ENCODE data around the gene GLIS1. TPM values are rescaled to one million over a fixed set of nuclear protein-coding genes. Genes with fewer than 3 reads are reported as not detected.

The GLIS1 gene
- total RNA-seq, 1 donor from 2014 or later = 1.2 TPM

GRCh38 chr1:53502641-53503432, 236.1 kb downstream of the GLIS1 start:
- no peak overlapping the region for H3K4me3 ChIP-seq
- no peaks in the 10 kb centered on the region for H3K36me3 ChIP-seq
- no peaks in the 10 kb centered on the region for H3K27me3 ChIP-seq
- DNase-seq (ENCODE audit: extremely low spot score in 2 of 2) = no peak
- TF ChIP-seq POLR2A (IDR thresholded peaks at IDR 0.05) (no peak), CTCF (IDR thresholded peaks at IDR 0.05) (no peak), POLR2AphosphoS5 (IDR thresholded peaks at IDR 0.05; ENCODE audit: insufficient read depth in 1 of 2, low read depth in 1 of 2) (no peak)
- H3K27ac ChIP-seq = peak overlapping the region; percentile 35
- intact Hi-C loops (cut with DNase I) = no loop called here
- H3K4me1 ChIP-seq = peaks cover 14% of the 10 kb centered on the region
- no peaks in the 10 kb centered on the region for H3K9me3 ChIP-seq

- no peaks in the 10 kb centered on the region for H3K27me3 ChIP-seq
- H3K27ac ChIP-seq = no peak overlapping the region
- H3K36me3 ChIP-seq = no peaks in the 10 kb centered on the region
- peaks cover 14% of the 10 kb centered on the region for H3K4me1 ChIP-seq
- no peaks in the 10 kb centered on the region for H3K9me3 ChIP-seq
- no peak overlapping the region for H3K4me3 ChIP-seq
- intact Hi-C loops (cut with DNase I) = no loop called here
- TF ChIP-seq CTCF (IDR thresholded peaks at IDR 0.05) (no peak), POLR2AphosphoS5 (IDR thresholded peaks at IDR 0.05; ENCODE audit: insufficient read depth in 1 of 2, low read depth in 1 of 2) (no peak), POLR2A (IDR thresholded peaks at IDR 0.05) (no peak)
- DNase-seq (ENCODE audit: extremely low spot score in 2 of 2) = no peak
These were observed 237.6 kb downstream of the GLIS1 start for GRCh38 chr1:53501065-53502005.

GRCh38 chr1:53500204-53501064, 238.5 kb downstream of the GLIS1 start:
- Histone ChIP-seq H3K9me3 (no peaks in the 10 kb centered on the region), H3K4me3 (no peak overlapping the region), H3K36me3 (no peaks in the 10 kb centered on the region), H3K4me1 (peaks cover 14% of the 10 kb centered on the region), H3K27ac (no peak overlapping the region), H3K27me3 (no peaks in the 10 kb centered on the region)
- intact Hi-C loops (cut with DNase I) = no loop called here
- DNase-seq (ENCODE audit: extremely low spot score in 2 of 2) = no peak
- no peak for TF ChIP-seq POLR2A (IDR thresholded peaks at IDR 0.05)
- no peak for TF ChIP-seq POLR2AphosphoS5 (IDR thresholded peaks at IDR 0.05; ENCODE audit: insufficient read depth in 1 of 2, low read depth in 1 of 2)
- no peak for TF ChIP-seq CTCF (IDR thresholded peaks at IDR 0.05)

GRCh38 chr1:53499257-53500203, 239.4 kb downstream of the GLIS1 start:
- TF ChIP-seq POLR2A (IDR thresholded peaks at IDR 0.05) (no peak), CTCF (IDR thresholded peaks at IDR 0.05) (no peak), POLR2AphosphoS5 (IDR thresholded peaks at IDR 0.05; ENCODE audit: insufficient read depth in 1 of 2, low read depth in 1 of 2) (no peak)
- Histone ChIP-seq H3K27me3 (no peaks in the 10 kb centered on the region), H3K4me1 (peaks cover 14% of the 10 kb centered on the region), H3K36me3 (no peaks in the 10 kb centered on the region), H3K4me3 (no peak overlapping the region), H3K9me3 (no peaks in the 10 kb centered on the region), H3K27ac (no peak overlapping the region)
- intact Hi-C loops (cut with DNase I) = no loop called here
- DNase-seq (ENCODE audit: extremely low spot score in 2 of 2) = no peak

Data from vagina (tissue), 2 donors.